ENCODE measurements around the gene ADAMTS12.

The ADAMTS12 gene

GRCh38 chr5:33649549-33650482, 242.0 kb downstream of the ADAMTS12 start:
- Mint-ChIP-seq H3K36me3 (ENCODE audit: low read depth) (no peaks in the 10 kb centered on the region), H3K27ac (no peak overlapping the region), H3K9me3 (no peaks in the 10 kb centered on the region), H3K4me3 (no peak overlapping the region), H3K27me3 (no peaks in the 10 kb centered on the region), H3K4me1 (ENCODE audit: low read depth) (no peaks in the 10 kb centered on the region)
- no peak for DNase-seq

- no peak overlapping the region for H3K4me3 Mint-ChIP-seq
- H3K27ac Mint-ChIP-seq, result no peak overlapping the region
- no peak for DNase-seq
- no peaks in the 10 kb centered on the region for H3K9me3 Mint-ChIP-seq
- no peaks in the 10 kb centered on the region for H3K36me3 Mint-ChIP-seq (ENCODE audit: low read depth)
- peaks cover 5% of the 10 kb centered on the region for H3K4me1 Mint-ChIP-seq (ENCODE audit: low read depth)
- no peaks in the 10 kb centered on the region for H3K27me3 Mint-ChIP-seq
Observed at GRCh38 chr5:33641744-33642505, 249.9 kb downstream of the ADAMTS12 start.

- Mint-ChIP-seq H3K9me3 (no peaks in the 10 kb centered on the region), H3K4me3 (no peak overlapping the region), H3K36me3 (ENCODE audit: low read depth) (no peaks in the 10 kb centered on the region), H3K4me1 (ENCODE audit: low read depth) (peaks cover 5% of the 10 kb centered on the region), H3K27ac (no peak overlapping the region), H3K27me3 (no peaks in the 10 kb centered on the region)
- DNase-seq, result no peak
Observed at GRCh38 chr5:33639474-33639873, 252.3 kb downstream of the ADAMTS12 start.

GRCh38 chr5:33637011-33637410, 254.8 kb downstream of the ADAMTS12 start:
- H3K4me3 Mint-ChIP-seq, result no peak overlapping the region
- no peaks in the 10 kb centered on the region for H3K27me3 Mint-ChIP-seq
- no peak for DNase-seq
- no peaks in the 10 kb centered on the region for H3K9me3 Mint-ChIP-seq
- no peaks in the 10 kb centered on the region for H3K36me3 Mint-ChIP-seq (ENCODE audit: low read depth)
- H3K27ac Mint-ChIP-seq, result no peak overlapping the region
- peaks cover 1% of the 10 kb centered on the region for H3K4me1 Mint-ChIP-seq (ENCODE audit: low read depth)

GRCh38 chr5:33635582-33635981, 256.2 kb downstream of the ADAMTS12 start:
- Mint-ChIP-seq H3K27ac (no peak overlapping the region), H3K9me3 (no peaks in the 10 kb centered on the region), H3K36me3 (ENCODE audit: low read depth) (no peaks in the 10 kb centered on the region), H3K4me1 (ENCODE audit: low read depth) (no peaks in the 10 kb centered on the region), H3K4me3 (no peak overlapping the region), H3K27me3 (no peaks in the 10 kb centered on the region)
- DNase-seq, result no peak

- Mint-ChIP-seq H3K9me3 (no peaks in the 10 kb centered on the region), H3K27me3 (no peaks in the 10 kb centered on the region), H3K4me1 (ENCODE audit: low read depth) (no peaks in the 10 kb centered on the region), H3K4me3 (no peak overlapping the region), H3K36me3 (ENCODE audit: low read depth) (no peaks in the 10 kb centered on the region), H3K27ac (no peak overlapping the region)
- no peak for DNase-seq
Observed at GRCh38 chr5:33633699-33634098, 258.1 kb downstream of the ADAMTS12 start.

GRCh38 chr5:33631786-33632185, 260.0 kb downstream of the ADAMTS12 start:
- Mint-ChIP-seq H3K27me3 (no peaks in the 10 kb centered on the region), H3K4me1 (ENCODE audit: low read depth) (no peaks in the 10 kb centered on the region), H3K9me3 (no peaks in the 10 kb centered on the region), H3K36me3 (ENCODE audit: low read depth) (no peaks in the 10 kb centered on the region), H3K4me3 (no peak overlapping the region), H3K27ac (no peak overlapping the region)
- no peak for DNase-seq

- H3K4me1 Mint-ChIP-seq (ENCODE audit: low read depth), result no peaks in the 10 kb centered on the region
Observed at GRCh38 chr5:33631139-33631538, 260.7 kb downstream of the ADAMTS12 start.

GRCh38 chr5:33629999-33630398, 261.8 kb downstream of the ADAMTS12 start:
- no peak for DNase-seq
- Mint-ChIP-seq H3K27me3 (no peaks in the 10 kb centered on the region), H3K36me3 (ENCODE audit: low read depth) (no peaks in the 10 kb centered on the region)

More at GRCh38 chr5:33631139-33631538, 260.7 kb downstream of the ADAMTS12 start:
- H3K27me3 Mint-ChIP-seq, result no peaks in the 10 kb centered on the region
- H3K4me3 Mint-ChIP-seq, result no peak overlapping the region
- no peak for DNase-seq
- H3K27ac Mint-ChIP-seq, result no peak overlapping the region
- H3K9me3 Mint-ChIP-seq, result no peaks in the 10 kb centered on the region
- no peaks in the 10 kb centered on the region for H3K36me3 Mint-ChIP-seq (ENCODE audit: low read depth)

GRCh38 chr5:33628796-33629195, 263.0 kb downstream of the ADAMTS12 start:
- Mint-ChIP-seq H3K36me3 (ENCODE audit: low read depth) (no peaks in the 10 kb centered on the region), H3K4me1 (ENCODE audit: low read depth) (no peaks in the 10 kb centered on the region), H3K9me3 (no peaks in the 10 kb centered on the region), H3K27ac (no peak overlapping the region), H3K4me3 (no peak overlapping the region), H3K27me3 (peaks cover 5% of the 10 kb centered on the region)
- no peak for DNase-seq

More at GRCh38 chr5:33629999-33630398, 261.8 kb downstream of the ADAMTS12 start:
- H3K27ac Mint-ChIP-seq, result no peak overlapping the region
- no peaks in the 10 kb centered on the region for H3K9me3 Mint-ChIP-seq
- no peaks in the 10 kb centered on the region for H3K4me1 Mint-ChIP-seq (ENCODE audit: low read depth)
- H3K4me3 Mint-ChIP-seq, result no peak overlapping the region

- Mint-ChIP-seq H3K27me3 (peaks cover 14% of the 10 kb centered on the region), H3K4me3 (no peak overlapping the region), H3K27ac (no peak overlapping the region), H3K36me3 (ENCODE audit: low read depth) (no peaks in the 10 kb centered on the region), H3K4me1 (ENCODE audit: low read depth) (no peaks in the 10 kb centered on the region), H3K9me3 (no peaks in the 10 kb centered on the region)
- DNase-seq, result no peak
Observed at GRCh38 chr5:33621514-33621913, 270.3 kb downstream of the ADAMTS12 start.

GRCh38 chr5:33614039-33614438, 277.8 kb downstream of the ADAMTS12 start:
- H3K9me3 Mint-ChIP-seq, result no peaks in the 10 kb centered on the region
- no peak for DNase-seq
- no peaks in the 10 kb centered on the region for H3K4me1 Mint-ChIP-seq (ENCODE audit: low read depth)
- H3K27me3 Mint-ChIP-seq, result no peaks in the 10 kb centered on the region
- H3K27ac Mint-ChIP-seq, result no peak overlapping the region
- no peaks in the 10 kb centered on the region for H3K36me3 Mint-ChIP-seq (ENCODE audit: low read depth)
- no peak overlapping the region for H3K4me3 Mint-ChIP-seq

GRCh38 chr5:33612386-33612785, 279.4 kb downstream of the ADAMTS12 start:
- Mint-ChIP-seq H3K27me3 (no peaks in the 10 kb centered on the region), H3K27ac (no peak overlapping the region), H3K4me3 (no peak overlapping the region), H3K9me3 (no peaks in the 10 kb centered on the region), H3K4me1 (ENCODE audit: low read depth) (no peaks in the 10 kb centered on the region), H3K36me3 (ENCODE audit: low read depth) (no peaks in the 10 kb centered on the region)
- no peak for DNase-seq

- Mint-ChIP-seq H3K9me3 (no peaks in the 10 kb centered on the region), H3K4me1 (ENCODE audit: low read depth) (no peaks in the 10 kb centered on the region), H3K27ac (no peak overlapping the region), H3K27me3 (peaks cover 3% of the 10 kb centered on the region), H3K4me3 (no peak overlapping the region), H3K36me3 (ENCODE audit: low read depth) (no peaks in the 10 kb centered on the region)
- no peak for DNase-seq
Observed at GRCh38 chr5:33611877-33612276, 279.9 kb downstream of the ADAMTS12 start.
